ENCODE measurements around the gene CNDP2. TPM values are rescaled to one million over a fixed set of nuclear protein-coding genes. Genes with fewer than 3 reads are reported as not detected.

Gene CNDP2
- total and polyA plus RNA-seq, 2 donors (not counting 1 experiment from before 2014, with no cell fraction given), result 121 to 182 TPM

- H3K9me3 Mint-ChIP-seq (ENCODE audit: insufficient read depth), result no peaks in the 10 kb centered on the region
- H3K9ac ChIP-seq (ENCODE audit: low read length), result no peak overlapping the region
- intact Hi-C loops (cut with micrococcal nuclease), result no loop called here
Observed at GRCh38 chr18:74541703-74542555, 45.8 kb downstream of the CNDP2 start.

More at GRCh38 chr18:74541703-74542555, 45.8 kb downstream of the CNDP2 start:
- Mint-ChIP-seq H3K27ac (no peak overlapping the region), H3K4me1 (no peaks in the 10 kb centered on the region), H3K4me3 (no peak overlapping the region), H3K27me3 (peaks cover 2% of the 10 kb centered on the region)
- peaks cover 0 to 5% (median 0%) of the 10 kb centered on the region in 4 experiments for H3K27me3 ChIP-seq (replicated peaks in 1 of 4; ENCODE audit: control extremely low read depth in 1 of 4, control insufficient read depth in 3 of 4, insufficient read depth in 4 of 4, low read length in 3 of 4)
- H3K4me3 ChIP-seq (ENCODE audit: control extremely low read depth in 1 of 5, extremely low read depth in 1 of 5, insufficient read depth in 1 of 5, low read depth in 2 of 5, low read length in 4 of 5), result no peak overlapping the region
- H3K4me1 ChIP-seq (ENCODE audit: control insufficient read depth in 2 of 2, insufficient read depth in 2 of 2, low read length in 2 of 2), result no peaks in the 10 kb centered on the region
- no peak for DNase-seq
- ChIA-PET CTCF (no interaction called here), POLR2A (no interaction called here)
- 94% methylated on average over 11 of the region's 15 CpGs for WGBS (ENCODE audit: insufficient coverage)
- no peaks in the 10 kb centered on the region for H3K36me3 ChIP-seq (replicated peaks in 1 of 2; ENCODE audit: control extremely low read depth in 1 of 2, control insufficient read depth in 1 of 2, extremely low read depth in 1 of 2, insufficient read depth in 2 of 2, low read length in 1 of 2)
- TF ChIP-seq EZH2 (IDR thresholded peaks at IDR 0.05; ENCODE audit: borderline replicate concordance, insufficient read depth, low read depth, low read length, poor library complexity, severe bottlenecking) (no peak), CTCF (IDR thresholded peaks at IDR 0.05) (no peak)
- ATAC-seq (ENCODE audit: low read depth), result no peak
- H2AFZ ChIP-seq (ENCODE audit: insufficient read depth, low read depth, low read length, poor library complexity, severe bottlenecking), result no peak overlapping the region
- peaks cover 0 to 8% (median 0%) of the 10 kb centered on the region in 3 donors for H3K9me3 ChIP-seq (ENCODE audit: control extremely low read depth in 1 of 3, control insufficient read depth in 2 of 3, insufficient read depth in 1 of 3, low read length in 2 of 3)
- no peak overlapping the region for H3K4me2 ChIP-seq (replicated peaks; ENCODE audit: low read depth, low read length, poor library complexity, severe bottlenecking)
- no peaks in the 10 kb centered on the region for H3K79me2 ChIP-seq (ENCODE audit: control insufficient read depth, insufficient read depth, low read length)
- no peaks in the 10 kb centered on the region for H4K20me1 ChIP-seq (ENCODE audit: control insufficient read depth, insufficient read depth, low read length, poor library complexity, severe bottlenecking)
- H3K27ac ChIP-seq (ENCODE audit: low read length in 2 of 2), result no peak overlapping the region

All from B cell (primary cell).